Parathyroid adenoma (tissue), 2 donors: ENCODE measurements around the gene DCAF8L2.

ENCODE experiments used
- H2AFZ ChIP-seq: fragments of 300-600 bp; sonication (generic); one replicate; pipeline ENCODE4 v1.7.0; 2017; ENCODE audit warnings: antibody characterized with exemption, mild to moderate bottlenecking
- H3K27ac ChIP-seq: fragments of 300-600 bp; sonication (generic); one replicate; pipeline ENCODE4 v1.7.0; 2017
- H3K27me3 ChIP-seq: fragments of 300-600 bp; sonication (generic); one replicate; pipeline ENCODE4 v1.7.0; 2017; ENCODE audit warnings: low read length; ENCODE audit not compliant: control insufficient read depth, insufficient read depth
- H3K36me3 ChIP-seq: fragments of 300-600 bp; sonication (generic); one replicate; pipeline ENCODE4 v1.7.0; 2017; ENCODE audit warnings: low read length; ENCODE audit not compliant: control insufficient read depth, insufficient read depth
- H3K4me1 ChIP-seq: fragments of 300-600 bp; sonication (generic); one replicate; pipeline ENCODE4 v1.7.0; 2017; ENCODE audit warnings: control low read depth
- H3K4me2 ChIP-seq: fragments of 300-600 bp; sonication (generic); one replicate; pipeline ENCODE4 v1.7.0; 2017; ENCODE audit warnings: low read length
- H3K4me3 ChIP-seq: fragments of 300-600 bp; sonication (generic); one replicate; pipeline ENCODE4 v1.7.0; 2017; ENCODE audit warnings: low read depth, low read length
- H3K79me2 ChIP-seq: fragments of 300-600 bp; sonication (generic); one replicate; pipeline ENCODE4 v1.7.0; 2017; ENCODE audit warnings: control low read depth
- H3K9ac ChIP-seq: fragments of 300-600 bp; sonication (generic); one replicate; pipeline ENCODE4 v1.7.0; 2017; ENCODE audit warnings: mild to moderate bottlenecking
- H3K9me3 ChIP-seq: fragments of 300-600 bp; sonication (generic); one replicate; pipeline ENCODE4 v1.7.0; 2017; ENCODE audit warnings: low read length; ENCODE audit not compliant: control insufficient read depth
- TF ChIP-seq, protein P1 (sequence below): fragments of 300-600 bp; sonication (generic); IDR thresholded peaks from one replicate; pipeline ENCODE4 v1.7.0; 2017; ENCODE audit warnings: antibody characterized with exemption, mild to moderate bottlenecking
- donor health status: primary hyperparathyroidism.

DCAF8L2 gene

DNA sequence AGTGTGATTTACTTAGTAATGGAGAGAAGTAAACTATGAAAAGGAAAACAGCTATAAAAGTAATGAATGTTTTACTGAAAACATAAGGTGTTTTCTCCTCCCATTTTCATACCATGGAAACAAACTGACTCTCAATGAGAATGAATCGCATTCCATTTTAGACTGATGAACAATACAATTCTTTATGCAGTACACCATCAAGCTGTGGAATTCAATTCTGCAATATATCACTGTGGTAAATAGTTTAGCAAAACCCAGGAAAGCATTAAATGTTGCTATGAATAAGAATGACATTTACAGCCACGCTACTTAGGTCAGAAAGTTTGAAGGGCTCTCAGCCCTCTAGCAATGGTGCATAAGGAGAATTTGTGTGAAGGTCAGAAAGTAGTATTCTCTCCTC lies 7.4 kb downstream of the DCAF8L2 start:
- TF ChIP-seq, protein P1, sequence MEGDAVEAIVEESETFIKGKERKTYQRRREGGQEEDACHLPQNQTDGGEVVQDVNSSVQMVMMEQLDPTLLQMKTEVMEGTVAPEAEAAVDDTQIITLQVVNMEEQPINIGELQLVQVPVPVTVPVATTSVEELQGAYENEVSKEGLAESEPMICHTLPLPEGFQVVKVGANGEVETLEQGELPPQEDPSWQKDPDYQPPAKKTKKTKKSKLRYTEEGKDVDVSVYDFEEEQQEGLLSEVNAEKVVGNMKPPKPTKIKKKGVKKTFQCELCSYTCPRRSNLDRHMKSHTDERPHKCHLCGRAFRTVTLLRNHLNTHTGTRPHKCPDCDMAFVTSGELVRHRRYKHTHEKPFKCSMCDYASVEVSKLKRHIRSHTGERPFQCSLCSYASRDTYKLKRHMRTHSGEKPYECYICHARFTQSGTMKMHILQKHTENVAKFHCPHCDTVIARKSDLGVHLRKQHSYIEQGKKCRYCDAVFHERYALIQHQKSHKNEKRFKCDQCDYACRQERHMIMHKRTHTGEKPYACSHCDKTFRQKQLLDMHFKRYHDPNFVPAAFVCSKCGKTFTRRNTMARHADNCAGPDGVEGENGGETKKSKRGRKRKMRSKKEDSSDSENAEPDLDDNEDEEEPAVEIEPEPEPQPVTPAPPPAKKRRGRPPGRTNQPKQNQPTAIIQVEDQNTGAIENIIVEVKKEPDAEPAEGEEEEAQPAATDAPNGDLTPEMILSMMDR = no peak
- Histone ChIP-seq H3K79me2 (no peaks in the 10 kb centered on the region), H3K36me3 (no peaks in the 10 kb centered on the region), H3K4me1 (no peaks in the 10 kb centered on the region), H3K9me3 (no peaks in the 10 kb centered on the region), H3K4me3 (no peak overlapping the region), H3K27ac (no peak overlapping the region), H3K4me2 (no peak overlapping the region), H3K9ac (no peak overlapping the region), H2AFZ (no peak overlapping the region), H3K27me3 (no peaks in the 10 kb centered on the region)

DNA sequence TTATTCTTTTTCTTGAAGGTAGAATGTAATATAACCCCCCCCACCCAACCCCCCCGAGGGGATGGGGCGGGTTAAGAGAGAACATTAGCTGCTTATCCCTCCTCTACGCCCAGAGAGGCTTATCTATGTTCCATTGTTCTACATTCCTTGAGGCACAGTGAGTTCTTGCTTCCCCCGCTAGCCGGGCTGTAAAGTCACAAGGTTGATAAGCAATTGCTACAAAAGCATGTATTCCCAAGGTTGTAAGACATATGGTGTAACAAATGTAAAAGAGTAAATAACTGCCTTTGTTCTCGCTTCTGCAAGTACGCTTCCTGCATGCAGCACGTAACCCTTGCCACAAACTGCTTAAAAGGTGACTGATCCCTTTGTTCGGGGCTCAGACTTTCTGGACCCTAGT lies 8.2 kb downstream of the DCAF8L2 start:
- Histone ChIP-seq H3K4me1 (no peaks in the 10 kb centered on the region), H3K4me2 (no peak overlapping the region), H3K4me3 (no peak overlapping the region), H2AFZ (no peak overlapping the region), H3K36me3 (no peaks in the 10 kb centered on the region), H3K27ac (no peak overlapping the region), H3K9me3 (no peaks in the 10 kb centered on the region), H3K79me2 (no peaks in the 10 kb centered on the region), H3K27me3 (no peaks in the 10 kb centered on the region), H3K9ac (no peak overlapping the region)
- TF ChIP-seq, protein P1 = no peak

DNA sequence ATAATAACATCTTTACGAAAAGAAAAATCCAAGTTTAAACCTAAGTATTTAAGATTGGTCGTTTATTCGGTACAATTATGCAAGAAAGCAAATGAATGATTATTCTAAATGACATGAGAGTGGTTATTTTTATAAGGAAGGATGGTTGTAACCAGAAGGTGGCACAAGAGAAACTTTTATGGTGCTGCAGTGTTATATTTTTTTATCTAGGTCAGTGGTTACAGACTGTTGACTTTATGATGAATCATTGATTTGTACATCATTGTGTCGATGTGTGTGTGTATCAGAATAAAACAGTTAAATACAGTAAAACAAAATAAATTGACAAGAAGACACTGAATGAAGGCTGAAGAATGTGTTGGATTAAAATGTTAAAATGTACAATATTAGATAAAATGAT lies 9.8 kb downstream of the DCAF8L2 start:
- no peak overlapping the region for H2AFZ ChIP-seq
- H3K4me1 ChIP-seq = no peaks in the 10 kb centered on the region
- no peaks in the 10 kb centered on the region for H3K79me2 ChIP-seq
- no peak overlapping the region for H3K4me2 ChIP-seq
- H3K4me3 ChIP-seq = no peak overlapping the region
- H3K9me3 ChIP-seq = no peaks in the 10 kb centered on the region
- TF ChIP-seq, protein P1 = no peak
- H3K9ac ChIP-seq = no peak overlapping the region
- H3K36me3 ChIP-seq = no peaks in the 10 kb centered on the region
- H3K27ac ChIP-seq = no peak overlapping the region
- no peaks in the 10 kb centered on the region for H3K27me3 ChIP-seq

DNA sequence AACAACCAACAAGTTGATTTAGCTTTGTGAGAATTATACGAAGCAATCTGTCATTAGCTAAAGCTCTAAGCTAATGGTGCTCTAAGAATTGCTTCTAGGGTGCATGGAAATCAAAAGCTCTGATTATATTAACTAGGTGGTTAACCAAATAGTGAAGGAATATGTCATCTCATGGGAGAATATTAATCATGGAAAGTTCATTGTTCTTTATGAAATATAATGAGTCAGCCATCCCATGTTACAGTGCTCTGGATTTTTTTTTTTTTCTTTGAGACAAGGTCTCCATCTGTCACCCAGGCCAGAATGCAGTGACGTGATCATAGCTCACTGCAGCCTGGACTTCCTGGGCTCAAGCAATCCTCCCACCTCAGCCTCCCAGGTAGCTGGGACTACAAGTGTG lies 10.5 kb downstream of the DCAF8L2 start:
- Histone ChIP-seq H3K4me3 (no peak overlapping the region), H3K79me2 (no peaks in the 10 kb centered on the region), H2AFZ (no peak overlapping the region), H3K9ac (no peak overlapping the region), H3K27ac (no peak overlapping the region), H3K4me2 (no peak overlapping the region), H3K4me1 (no peaks in the 10 kb centered on the region), H3K9me3 (no peaks in the 10 kb centered on the region), H3K27me3 (no peaks in the 10 kb centered on the region), H3K36me3 (no peaks in the 10 kb centered on the region)
- TF ChIP-seq, protein P1 = no peak

DNA sequence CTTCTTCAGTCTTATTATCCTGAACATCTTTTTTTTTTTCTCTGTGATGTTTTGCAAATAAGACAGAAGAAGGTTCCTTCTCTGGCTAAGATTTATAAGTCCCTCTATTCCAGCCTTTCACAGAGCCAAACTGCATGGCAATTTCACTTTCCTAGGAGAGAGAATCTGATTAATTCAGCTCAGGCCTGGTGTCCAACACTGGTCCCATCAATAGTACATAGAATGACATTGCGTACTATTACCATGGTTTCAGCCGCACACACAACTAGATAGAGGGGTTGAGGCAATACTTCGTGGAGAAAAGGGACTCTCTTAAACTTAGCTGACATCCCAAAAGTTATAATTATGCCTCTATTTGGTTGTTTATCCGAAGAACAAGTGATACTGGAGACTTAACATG lies 18.5 kb downstream of the DCAF8L2 start:
- H3K27me3 ChIP-seq = no peaks in the 10 kb centered on the region
- TF ChIP-seq, protein P1 = no peak
- H3K27ac ChIP-seq = no peak overlapping the region
- H3K4me1 ChIP-seq = no peaks in the 10 kb centered on the region
- H3K36me3 ChIP-seq = no peaks in the 10 kb centered on the region
- no peak overlapping the region for H3K9ac ChIP-seq
- H3K9me3 ChIP-seq = no peaks in the 10 kb centered on the region
- no peak overlapping the region for H3K4me3 ChIP-seq
- no peaks in the 10 kb centered on the region for H3K79me2 ChIP-seq
- H3K4me2 ChIP-seq = no peak overlapping the region
- no peak overlapping the region for H2AFZ ChIP-seq
